ENCODE measurements around the gene DMPK.
"Not testable (repeated sequence)": the region's sequence is repeated elsewhere in the genome, so short reads cannot be mapped to it uniquely, and the experiment has no call there.

Gene DMPK

GRCh38 chr19:45814851-45815480 lies 32.7 kb upstream of the DMPK start, which contains the start of gene RSPH6A:
RSPH6A (minus strand) TSS chr19:45815308; CDS start chr19:45815176, 132 bp downstream.
- DNase-seq (ENCODE audit: low spot score) = no peak

DNA sequence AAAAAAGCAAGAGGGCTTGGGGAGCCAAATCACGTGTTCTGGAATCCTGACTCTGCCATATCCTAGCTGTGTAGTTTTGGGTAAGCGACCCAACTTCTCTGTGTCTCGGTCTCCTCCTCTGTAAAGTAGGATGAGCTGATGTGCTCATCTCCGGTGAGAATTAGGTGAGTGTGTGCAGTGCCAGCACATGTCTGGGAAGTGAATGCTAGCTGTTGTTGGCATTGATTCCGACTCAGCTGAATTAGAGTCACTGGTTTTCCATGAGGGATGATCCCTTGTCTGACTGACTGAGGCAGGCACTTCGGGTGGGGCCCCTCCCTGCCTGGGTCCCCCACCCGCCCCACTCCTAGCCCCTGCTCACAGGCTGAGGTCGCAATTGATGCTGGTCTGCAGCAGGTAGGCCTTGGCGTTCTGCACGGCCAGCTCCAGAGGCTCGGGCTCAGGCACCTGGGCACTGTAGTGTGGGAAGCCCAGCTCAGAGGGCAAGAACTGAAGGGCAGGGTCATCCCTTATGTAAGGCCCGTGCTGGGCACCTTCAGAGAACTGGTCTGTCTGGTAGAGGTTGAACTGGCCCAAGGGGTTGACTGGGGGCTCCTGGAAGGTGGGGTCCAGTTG lies 32.0 kb upstream of the DMPK start:
- DNase-seq (ENCODE audit: low spot score) = no peak

DNA sequence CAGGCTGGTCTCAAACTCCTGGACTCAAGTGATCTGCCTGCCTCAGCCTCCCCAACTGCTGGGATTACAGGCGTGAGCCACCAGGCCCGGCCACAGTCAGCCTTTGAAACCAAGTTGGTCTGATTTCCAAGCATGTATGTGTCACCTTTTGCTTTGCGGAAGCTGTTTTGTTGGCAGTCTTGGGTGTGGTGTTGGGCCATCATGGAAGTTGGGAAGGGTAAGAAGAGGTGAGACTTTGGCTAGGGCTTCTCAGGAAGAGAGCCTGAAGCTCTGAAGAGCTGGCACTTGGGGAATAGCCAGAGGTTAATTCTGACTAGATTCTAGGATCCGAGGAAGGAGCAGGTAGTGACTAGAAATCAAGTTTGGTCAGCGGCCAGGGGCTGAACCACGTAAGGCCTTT lies 30.0 kb upstream of the DMPK start:
- DNase-seq (ENCODE audit: low spot score) = no peak

DNA sequence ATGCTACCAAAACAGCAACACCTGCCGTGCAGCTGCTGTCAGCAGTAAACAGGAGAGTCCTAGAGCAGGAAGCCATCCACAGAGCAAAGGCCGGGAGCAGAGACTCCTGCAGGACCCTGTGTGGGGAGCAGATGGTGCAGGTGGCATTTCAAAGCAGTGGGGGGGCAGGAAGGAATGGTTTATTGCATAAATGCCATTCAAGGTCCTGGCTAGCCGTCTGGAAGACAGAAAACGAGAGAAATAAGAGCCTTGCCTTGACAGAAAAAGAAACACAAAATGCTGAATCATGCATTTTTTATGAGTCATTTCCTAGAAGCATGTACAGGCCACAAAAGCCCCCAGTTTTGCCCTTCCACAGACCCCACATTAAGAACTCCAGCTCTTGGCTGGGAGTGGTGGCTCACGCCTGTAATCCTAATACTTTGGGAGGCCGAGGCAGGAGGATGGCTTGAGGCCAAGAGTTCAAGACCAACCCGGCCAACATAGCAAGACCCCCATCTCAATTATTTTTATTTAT lies 27.4 kb upstream of the DMPK start:
- DNase-seq (ENCODE audit: low spot score) = no peak

DNA sequence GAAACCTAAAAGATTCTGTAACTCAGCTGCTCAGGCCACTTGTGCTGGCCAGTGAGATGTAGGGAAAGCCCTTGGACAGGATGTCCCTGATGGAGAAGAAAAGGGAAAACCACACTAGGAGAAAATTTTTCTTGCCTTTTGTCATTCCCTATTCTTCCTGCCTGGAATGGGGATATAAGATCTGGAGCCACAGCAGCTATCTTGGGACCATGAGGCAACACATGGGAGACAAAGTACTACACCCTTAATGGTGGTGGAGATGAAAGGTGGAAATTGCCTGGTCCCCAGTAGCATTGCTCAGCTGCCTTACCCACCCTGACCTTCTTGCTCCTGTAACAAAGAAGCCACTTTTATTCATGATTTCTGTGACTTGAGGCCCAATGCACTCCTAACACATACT lies 23.4 kb upstream of the DMPK start:
- no peak for DNase-seq (ENCODE audit: low spot score)

- no peak for DNase-seq (ENCODE audit: low spot score)
Measured at GRCh38 chr19:45804959-45805230, 22.6 kb upstream of the DMPK start.

GRCh38 chr19:45804140-45804958 lies 22.1 kb upstream of the DMPK start:
- no peak for DNase-seq (ENCODE audit: low spot score)

- no peak for DNase-seq (ENCODE audit: low spot score)
Measured at GRCh38 chr19:45801603-45802175, 19.4 kb upstream of the DMPK start.

- DNase-seq (ENCODE audit: low spot score) = no peak
Measured at GRCh38 chr19:45800070-45800553, 17.8 kb upstream of the DMPK start.

DNA sequence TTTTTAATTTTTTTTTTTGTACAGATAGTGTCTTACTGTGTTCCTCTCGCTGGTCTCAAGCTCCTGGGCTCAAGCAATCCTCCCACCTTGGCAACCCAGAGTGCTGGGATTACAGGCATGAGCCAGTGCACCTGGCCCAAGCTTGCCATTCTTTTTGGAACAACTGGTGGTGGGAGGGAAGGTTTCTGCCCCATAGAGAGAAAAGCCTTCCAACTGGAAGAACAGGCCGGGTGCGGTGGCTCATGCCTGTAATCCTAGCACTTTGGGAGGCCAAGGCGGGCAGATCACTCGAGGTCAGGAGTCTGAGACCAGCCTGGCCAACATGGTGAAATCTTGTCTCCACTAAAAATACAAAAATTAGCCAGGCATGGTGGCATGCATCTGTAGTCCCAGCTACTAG lies 17.3 kb upstream of the DMPK start:
- DNase-seq (ENCODE audit: low spot score) = not testable (repeated sequence)

DNA sequence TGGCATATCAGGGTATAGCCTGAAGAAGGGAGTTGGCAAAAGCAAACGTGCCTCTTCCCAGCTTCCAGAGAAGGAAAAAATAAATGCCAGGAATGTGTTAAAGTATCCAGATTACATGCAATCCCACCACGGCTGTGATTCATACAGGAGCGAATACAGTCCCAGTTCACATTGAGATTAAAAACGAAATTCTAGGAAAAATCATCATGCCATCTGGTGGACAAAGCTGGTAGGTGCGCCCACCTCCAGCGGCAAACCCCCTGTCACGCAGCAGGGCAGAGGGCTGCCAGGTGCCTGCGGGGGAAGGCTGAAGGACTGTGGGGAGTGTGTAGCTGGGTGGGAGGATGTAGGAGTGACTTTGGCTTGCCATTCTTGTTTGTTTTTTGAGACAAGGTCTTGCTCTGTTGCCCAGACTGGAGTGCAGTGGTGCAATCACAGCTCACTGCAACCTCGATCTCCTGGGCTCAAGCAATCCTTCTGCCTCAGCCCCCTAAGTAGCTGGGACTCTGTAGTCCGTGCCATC lies 16.8 kb upstream of the DMPK start:
- DNase-seq (ENCODE audit: low spot score) = peak; percentile 46

DNA sequence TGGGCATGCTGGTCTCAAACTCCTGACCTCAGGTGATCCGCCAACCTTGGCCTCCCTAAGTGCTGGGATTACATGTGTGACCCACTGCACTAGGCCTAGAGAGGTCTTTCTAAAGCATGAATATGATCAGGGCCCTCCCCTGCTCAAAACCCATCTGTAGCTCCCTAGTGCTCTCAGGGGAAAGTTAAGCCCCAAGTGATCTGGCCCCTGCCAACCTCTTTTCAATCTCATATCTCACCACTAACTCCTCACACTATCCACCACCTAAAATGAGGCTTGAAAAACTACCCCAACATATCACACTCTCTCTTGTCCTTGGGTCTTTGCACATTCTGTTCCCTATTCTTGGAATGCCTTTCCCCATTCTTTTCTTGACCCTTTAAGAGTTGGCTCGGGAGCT lies 12.3 kb upstream of the DMPK start:
- no peak for DNase-seq (ENCODE audit: low spot score)

DNA sequence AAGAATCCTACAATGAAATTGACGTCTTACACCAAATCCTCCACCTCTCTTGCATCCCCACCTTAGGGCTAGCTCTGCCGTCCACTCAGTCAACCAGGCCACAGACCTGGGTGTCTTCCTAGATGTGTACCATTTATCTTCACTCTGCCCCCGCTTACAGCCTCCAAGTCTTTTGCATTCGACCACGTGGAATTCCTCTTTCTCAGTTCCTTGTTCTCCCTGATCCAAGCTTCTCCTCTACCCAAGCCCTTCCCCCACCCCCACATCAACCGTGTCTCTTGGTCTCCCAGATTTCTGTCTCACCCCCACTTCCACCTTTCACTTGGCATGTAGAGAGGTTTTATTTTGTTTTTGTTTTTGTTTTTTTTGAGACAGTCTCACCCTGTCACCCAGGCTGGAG lies 11.6 kb upstream of the DMPK start:
- DNase-seq (ENCODE audit: low spot score) = no peak

- DNase-seq (ENCODE audit: low spot score) = no peak
Measured at GRCh38 chr19:45793178-45793564, 10.9 kb upstream of the DMPK start.

- peak; percentile 98 for DNase-seq (ENCODE audit: low spot score)
Measured at GRCh38 chr19:45792470-45793177, 10.3 kb upstream of the DMPK start, which contains the start of gene DMWD. DMWD (minus strand) TSS chr19:45792845; CDS start chr19:45792756, 89 bp downstream.

DNA sequence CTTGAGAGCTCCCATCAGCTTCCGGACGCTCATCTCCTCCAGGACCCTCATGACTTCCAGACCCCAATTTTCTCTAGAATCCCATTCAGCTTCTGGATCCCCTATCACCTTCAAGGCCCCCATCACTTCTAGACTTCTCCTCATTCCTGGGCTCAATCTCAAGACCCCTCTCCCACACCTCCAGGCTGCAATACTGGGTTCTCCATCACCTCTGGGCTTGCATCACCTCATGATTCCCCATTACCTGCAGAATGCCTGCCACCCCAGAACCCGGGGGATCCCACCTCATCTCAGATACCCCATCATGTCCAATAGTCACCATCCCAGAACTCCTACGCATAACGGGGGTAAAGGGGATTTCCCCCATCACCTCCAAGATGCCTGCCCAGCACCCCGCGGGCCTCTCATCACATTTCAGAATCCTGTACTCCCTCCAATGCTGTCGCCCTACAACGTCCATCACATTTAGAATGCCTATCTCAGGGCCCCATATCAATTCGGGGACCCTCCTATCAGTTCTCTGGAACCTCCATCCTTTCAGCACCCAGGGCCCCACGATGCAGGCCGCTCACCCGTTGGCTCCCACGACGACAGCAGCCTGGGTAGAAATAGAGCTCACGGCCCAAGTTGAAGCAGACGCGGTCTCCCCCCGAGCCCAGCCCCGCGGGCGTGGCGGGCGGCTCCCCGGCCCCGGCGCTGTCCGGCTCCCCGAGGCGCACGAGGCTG lies 9.6 kb upstream of the DMPK start:
- no peak for DNase-seq (ENCODE audit: low spot score)

DNA sequence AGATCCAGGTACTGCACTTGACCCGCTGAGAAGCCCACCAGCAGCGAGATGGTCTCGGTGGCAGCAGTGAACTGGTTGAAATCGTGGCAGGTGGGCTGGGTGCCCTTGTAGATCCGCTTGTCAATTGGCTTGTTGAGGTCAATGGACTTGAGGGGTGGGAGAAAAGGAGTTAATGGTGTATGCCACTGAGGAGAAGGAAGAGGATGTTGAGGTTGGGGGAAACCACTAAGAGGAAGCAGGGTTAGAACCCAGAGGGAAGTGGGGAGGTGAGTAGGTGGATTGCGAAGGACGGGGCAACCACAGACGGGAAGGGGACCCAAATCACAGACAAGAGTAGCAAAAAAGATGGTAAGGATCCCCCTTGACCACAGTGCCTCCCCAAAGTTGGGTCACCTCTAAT lies 8.7 kb upstream of the DMPK start:
- peak; percentile 53 for DNase-seq (ENCODE audit: low spot score)

- no peak for DNase-seq (ENCODE audit: low spot score)
Measured at GRCh38 chr19:45789035-45789786, 6.9 kb upstream of the DMPK start.

GRCh38 chr19:45786533-45786894 lies 4.2 kb upstream of the DMPK start:
- DNase-seq (ENCODE audit: low spot score) = no peak

- DNase-seq (ENCODE audit: low spot score) = no peak
Measured at GRCh38 chr19:45785781-45786532, 3.7 kb upstream of the DMPK start.

All from CD4-positive, alpha-beta T cell treated with Interleukin-6 at 100 ng/mL for 8 hours (primary cell).